ENCODE data around the gene TUBA4B. TPM values are rescaled to one million over a fixed set of nuclear protein-coding genes. Genes with fewer than 3 reads are reported as not detected.
A peak's percentile ranks its signal among the peaks of the same experiment; 100 is the strongest.

The TUBA4B gene
- total RNA-seq, 2 experiments from 2014 or later: not detected

DNA sequence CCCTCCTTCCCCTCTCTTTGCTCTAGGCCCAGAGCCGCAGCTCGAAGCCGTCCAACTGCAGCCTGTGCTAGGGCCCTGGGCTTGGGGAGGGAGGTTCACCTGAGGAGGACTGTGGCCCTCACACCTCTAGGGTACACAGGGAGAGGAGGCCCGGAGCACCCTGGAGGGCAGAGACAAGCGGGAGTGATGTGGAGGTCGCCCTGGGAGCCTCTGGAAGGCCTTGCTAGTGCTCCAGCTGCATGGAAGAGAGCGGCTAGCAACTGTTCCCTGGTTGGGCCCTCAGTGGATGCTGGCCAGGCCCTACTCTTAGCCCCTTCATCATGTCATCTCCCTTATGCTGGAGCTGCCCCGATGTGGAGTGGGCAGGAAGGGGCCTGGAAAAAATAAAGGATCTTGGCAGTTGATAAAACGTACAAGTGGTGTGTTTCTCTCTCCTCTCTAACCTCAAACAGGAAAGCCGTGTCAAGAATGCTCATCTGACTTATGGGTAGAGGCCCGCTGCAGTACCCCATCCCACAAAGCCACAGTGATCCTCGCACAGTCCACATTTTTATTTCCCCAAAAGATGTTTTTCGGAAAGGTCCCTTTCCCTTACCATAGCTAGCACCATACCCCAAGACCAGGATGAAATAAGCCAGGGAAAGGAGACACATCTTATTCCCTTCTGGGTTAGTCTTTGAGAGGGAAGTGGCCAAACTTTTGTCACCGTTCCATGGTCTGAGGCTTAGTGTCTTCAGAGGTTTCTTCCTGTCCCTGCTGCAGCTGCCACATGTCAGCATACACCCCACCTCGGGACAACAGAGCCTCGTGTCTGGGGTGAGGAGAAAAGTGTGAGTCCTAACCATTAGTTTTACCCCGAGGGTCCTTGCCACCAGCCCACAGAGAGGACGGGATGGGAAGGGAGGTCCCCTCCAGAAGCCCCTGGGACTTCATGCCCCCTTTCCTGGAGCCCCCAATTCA, 43.5 kb upstream of the TUBA4B start:
- ChIA-PET CTCF (interaction anchor here (0.8 to 1.2 kb wide), 5 partner anchors 14 to 55 kb away, joined by 3 to 6 read pairs (median 4); no protein-coding TSS in a partner anchor), POLR2A (interaction anchor here (0.9 kb wide), 1 partner anchor 9 kb away, joined by 3 read pairs; the partner anchor contains the start of gene ABCB6)
- Mint-ChIP-seq H3K9me3 (ENCODE audit: low read depth) (peaks cover under 1% of the 10 kb centered on the region), H3K4me1 (peaks cover 37% of the 10 kb centered on the region), H3K4me3 (no peak overlapping the region), H3K36me3 (ENCODE audit: low read depth) (peaks cover 36% of the 10 kb centered on the region), H3K27ac (peak overlapping the region; percentile 75), H3K27me3 (no peaks in the 10 kb centered on the region)
- no peak for DNase-seq
- intact Hi-C loops (cut with DNase I, micrococcal nuclease): loop anchor here in 1 of 2 experiments (5.0 kb wide), 1 partner anchor 333 kb away; the partner anchor contains the start of genes CHPF and TMEM198
- ATAC-seq: no peak

DNA sequence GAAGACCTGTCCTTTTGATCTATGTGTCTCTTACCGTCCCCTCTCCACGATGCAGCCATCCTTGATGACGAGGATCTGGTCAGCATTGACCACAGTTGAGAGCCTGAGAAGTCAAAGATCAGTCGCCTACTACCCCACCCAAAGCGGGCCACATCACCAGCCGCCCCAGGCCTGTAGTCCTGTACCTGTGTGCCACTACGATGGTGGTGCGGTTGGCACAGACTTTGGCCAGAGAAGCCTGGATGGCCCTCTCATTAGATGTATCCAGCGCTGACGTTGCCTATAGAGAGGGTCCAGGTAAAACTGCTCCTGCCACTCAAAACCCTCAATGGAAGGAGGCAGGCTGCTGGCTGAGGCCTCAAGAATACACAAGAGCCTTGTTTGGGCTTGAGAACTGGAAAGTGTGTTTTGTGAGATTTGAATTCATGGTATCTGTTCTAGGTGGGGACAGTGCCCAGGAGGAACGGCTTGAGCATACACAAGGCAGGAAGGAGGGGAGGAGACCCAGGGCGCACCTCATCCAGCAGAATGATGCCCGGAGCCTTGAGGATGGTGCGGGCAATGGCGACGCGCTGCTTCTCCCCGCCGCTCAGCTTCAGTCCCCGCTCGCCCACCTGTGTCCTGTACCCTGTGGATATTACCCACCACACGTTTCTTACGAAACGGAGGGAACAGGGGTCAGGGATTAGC, 42.7 kb upstream of the TUBA4B start:
- H3K4me3 Mint-ChIP-seq: no peak overlapping the region

DNA sequence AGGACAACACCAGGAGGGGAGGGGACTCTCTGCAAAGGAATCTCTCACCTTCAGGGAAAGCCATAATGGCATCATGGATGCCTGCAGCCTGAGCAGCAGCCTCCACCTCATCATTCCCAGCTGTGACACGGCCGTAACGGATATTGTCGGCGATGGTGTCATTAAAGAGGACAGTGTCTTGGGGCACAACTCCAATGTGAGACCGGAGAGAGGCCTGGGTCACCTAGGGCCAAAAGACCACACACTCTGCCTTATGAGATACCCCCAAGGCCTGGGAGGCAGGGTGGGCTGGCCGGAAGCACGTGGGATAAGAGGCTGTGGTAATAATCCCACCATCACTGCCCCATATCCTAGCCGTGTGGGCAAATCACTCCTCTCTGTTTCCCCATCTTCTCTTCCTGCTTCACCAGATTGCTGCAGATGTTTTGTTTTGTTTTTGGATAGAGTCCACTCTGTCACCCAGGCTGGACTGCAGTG, 42.1 kb upstream of the TUBA4B start:
- no peaks in the 10 kb centered on the region for H3K9me3 Mint-ChIP-seq (ENCODE audit: low read depth)
- H3K4me1 Mint-ChIP-seq: peaks cover 37% of the 10 kb centered on the region
- DNase-seq: no peak
- no peak overlapping the region for H3K27ac Mint-ChIP-seq
- intact Hi-C loops (cut with DNase I, micrococcal nuclease): loop anchor here (1.0 kb wide), 2 partner anchors 40 to 51 kb away; partner anchors contain the start of gene NHEJ1 (in 2 of the 2)
- no peaks in the 10 kb centered on the region for H3K27me3 Mint-ChIP-seq
- POLR2A ChIA-PET: no interaction called here
- ATAC-seq: no peak
- no peak overlapping the region for H3K4me3 Mint-ChIP-seq
- CTCF ChIA-PET: interaction anchor here (0.6 to 1.7 kb wide), 10 partner anchors 28 to 321 kb away, joined by 3 to 13 read pairs (median 4); partner anchors contain the start of genes CNPPD1, DNAJB2 and SLC23A3
- H3K36me3 Mint-ChIP-seq (ENCODE audit: low read depth): peaks cover 39% of the 10 kb centered on the region

More for the DNA sequence above, 42.7 kb upstream of the TUBA4B start:
- ATAC-seq: no peak
- intact Hi-C loops (cut with DNase I, micrococcal nuclease): no loop called here
- Mint-ChIP-seq H3K9me3 (ENCODE audit: low read depth) (no peaks in the 10 kb centered on the region), H3K4me1 (peaks cover 37% of the 10 kb centered on the region), H3K27ac (peak overlapping the region; percentile 73), H3K36me3 (ENCODE audit: low read depth) (peaks cover 39% of the 10 kb centered on the region), H3K27me3 (no peaks in the 10 kb centered on the region)
- DNase-seq: no peak
- CTCF ChIA-PET: interaction anchor here (0.8 to 1.7 kb wide), 2 partner anchors 38 to 69 kb away, joined by 3 to 4 read pairs; partner anchors contain the start of gene DNAJB2
- POLR2A ChIA-PET: no interaction called here

DNA sequence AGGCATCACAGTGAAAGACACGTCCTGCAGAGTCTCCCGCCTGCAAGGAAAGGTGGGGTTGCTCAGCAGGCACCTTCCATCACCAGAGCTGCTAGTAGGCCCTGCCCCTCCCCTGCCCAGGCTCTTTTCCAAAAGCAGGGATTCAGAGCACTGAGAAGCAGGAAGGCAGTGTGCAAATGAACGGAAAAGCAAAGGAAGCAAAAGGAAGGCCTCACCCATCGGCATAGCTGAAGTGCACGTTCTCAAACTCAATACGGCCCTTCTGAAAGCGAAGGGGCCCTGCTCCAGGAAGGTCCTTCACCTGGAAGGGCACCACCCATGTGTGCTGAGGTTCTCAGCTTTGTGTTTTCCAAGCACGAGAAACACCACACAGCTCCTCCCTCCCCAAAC, 40.0 kb upstream of the TUBA4B start:
- ATAC-seq (no peak), DNase-seq (no peak)
- no peaks in the 10 kb centered on the region for H3K9me3 Mint-ChIP-seq (ENCODE audit: low read depth)
- no peak overlapping the region for H3K4me3 Mint-ChIP-seq
- H3K36me3 Mint-ChIP-seq (ENCODE audit: low read depth): peaks cover 34% of the 10 kb centered on the region
- no peak overlapping the region for H3K27ac Mint-ChIP-seq
- intact Hi-C loops (cut with DNase I, micrococcal nuclease): no loop called here
- ChIA-PET CTCF (interaction anchor here (0.6 to 0.9 kb wide), 6 partner anchors 23 to 217 kb away, joined by 3 read pairs; partner anchors contain the start of genes GLB1L and STK16), POLR2A (no interaction called here)
- peaks cover 36% of the 10 kb centered on the region for H3K4me1 Mint-ChIP-seq
- H3K27me3 Mint-ChIP-seq: no peaks in the 10 kb centered on the region

DNA sequence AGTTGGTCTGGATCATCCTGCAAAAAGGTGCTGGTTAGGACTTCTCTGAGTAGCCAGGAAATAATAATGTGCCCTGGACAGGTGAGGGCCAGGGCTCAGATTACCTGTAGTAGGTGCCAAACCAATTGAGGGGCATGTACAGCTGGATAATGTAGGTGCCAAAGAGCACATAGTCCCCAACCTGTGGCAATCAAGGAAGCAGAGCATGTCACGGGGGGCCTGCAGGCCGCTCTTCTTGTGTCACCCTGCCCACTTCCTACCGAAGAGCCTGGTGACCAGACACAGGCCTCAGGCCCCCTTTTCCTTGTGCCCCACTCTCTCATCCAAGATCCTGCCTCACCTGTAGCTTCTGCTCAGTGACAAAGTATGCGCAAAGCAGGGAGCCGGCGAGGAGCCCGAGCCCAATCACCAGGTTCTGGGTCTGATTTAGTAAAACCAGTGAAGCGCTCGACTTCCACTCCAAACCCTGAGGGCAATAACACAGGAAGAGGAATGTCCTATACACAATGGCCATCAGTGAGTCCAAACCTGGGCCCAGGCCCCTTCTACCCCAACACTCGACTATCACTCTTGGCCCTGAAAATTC, 39.5 kb upstream of the TUBA4B start:
- H3K27me3 Mint-ChIP-seq: no peaks in the 10 kb centered on the region
- H3K36me3 Mint-ChIP-seq (ENCODE audit: low read depth): peaks cover 29% of the 10 kb centered on the region
- H3K9me3 Mint-ChIP-seq (ENCODE audit: low read depth): no peaks in the 10 kb centered on the region
- ATAC-seq (no peak), DNase-seq (no peak)
- no peak overlapping the region for H3K4me3 Mint-ChIP-seq
- intact Hi-C loops (cut with DNase I, micrococcal nuclease): no loop called here
- H3K27ac Mint-ChIP-seq: no peak overlapping the region
- H3K4me1 Mint-ChIP-seq: peaks cover 32% of the 10 kb centered on the region
- POLR2A ChIA-PET: no interaction called here
- CTCF ChIA-PET: interaction anchor here (0.6 to 0.8 kb wide), 4 partner anchors 24 to 82 kb away, joined by 3 read pairs; no protein-coding TSS in a partner anchor

DNA sequence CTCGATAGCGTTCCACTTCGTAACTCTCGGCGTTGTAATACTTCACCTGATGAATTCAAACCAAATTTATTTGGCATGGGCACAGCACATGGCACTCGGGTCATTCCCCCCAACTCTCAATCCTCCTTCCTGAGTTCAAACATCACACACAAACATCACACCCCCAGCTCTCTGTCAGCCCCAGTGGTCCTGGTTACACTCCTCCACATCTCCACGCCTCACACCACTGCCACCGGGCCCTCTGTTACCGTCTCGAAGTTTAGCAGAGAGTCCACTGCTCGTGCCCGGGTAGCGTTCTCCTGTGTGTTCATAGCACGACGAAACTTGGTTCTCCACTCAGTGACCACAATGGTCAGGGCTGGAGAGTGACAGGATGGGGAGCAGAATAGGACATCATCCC, 38.9 kb upstream of the TUBA4B start:
- DNase-seq (no peak), ATAC-seq (no peak)
- peaks cover 28% of the 10 kb centered on the region for H3K36me3 Mint-ChIP-seq (ENCODE audit: low read depth)
- intact Hi-C loops (cut with DNase I, micrococcal nuclease): no loop called here
- no peak overlapping the region for H3K4me3 Mint-ChIP-seq
- ChIA-PET POLR2A (no interaction called here), CTCF (no interaction called here)
- H3K27ac Mint-ChIP-seq: peak overlapping the region; percentile 24
- no peaks in the 10 kb centered on the region for H3K9me3 Mint-ChIP-seq (ENCODE audit: low read depth)
- no peaks in the 10 kb centered on the region for H3K27me3 Mint-ChIP-seq
- peaks cover 30% of the 10 kb centered on the region for H3K4me1 Mint-ChIP-seq

DNA sequence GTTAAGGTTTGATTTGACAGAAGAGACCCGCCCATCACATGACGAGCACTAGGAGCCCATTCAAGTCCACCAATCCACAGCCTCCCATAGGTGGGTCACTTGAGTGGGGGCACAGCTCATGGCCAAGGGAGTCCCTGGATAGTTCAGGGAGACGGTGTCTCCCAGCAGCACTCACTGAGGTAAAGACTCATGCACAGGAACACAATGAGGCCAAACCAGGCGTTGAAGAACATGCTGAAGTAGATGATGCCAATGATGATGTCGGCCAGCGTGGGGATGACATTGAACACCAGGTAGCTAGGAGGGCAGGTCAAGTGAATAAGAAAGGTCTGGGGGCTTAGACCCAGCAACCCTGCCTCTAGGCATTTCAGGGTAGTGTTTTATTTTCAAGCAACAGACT, 38.3 kb upstream of the TUBA4B start:
- Mint-ChIP-seq H3K9me3 (ENCODE audit: low read depth) (no peaks in the 10 kb centered on the region), H3K4me1 (peaks cover 30% of the 10 kb centered on the region), H3K36me3 (ENCODE audit: low read depth) (peaks cover 32% of the 10 kb centered on the region), H3K27ac (no peak overlapping the region), H3K4me3 (no peak overlapping the region), H3K27me3 (no peaks in the 10 kb centered on the region)
- ATAC-seq: no peak
- intact Hi-C loops (cut with DNase I, micrococcal nuclease): no loop called here
- ChIA-PET POLR2A (no interaction called here), CTCF (interaction anchor here (0.5 to 1.4 kb wide), 2 partner anchors 15 to 38 kb away, joined by 4 to 5 read pairs; partner anchors contain the start of gene CNPPD1)
- DNase-seq: no peak

DNA sequence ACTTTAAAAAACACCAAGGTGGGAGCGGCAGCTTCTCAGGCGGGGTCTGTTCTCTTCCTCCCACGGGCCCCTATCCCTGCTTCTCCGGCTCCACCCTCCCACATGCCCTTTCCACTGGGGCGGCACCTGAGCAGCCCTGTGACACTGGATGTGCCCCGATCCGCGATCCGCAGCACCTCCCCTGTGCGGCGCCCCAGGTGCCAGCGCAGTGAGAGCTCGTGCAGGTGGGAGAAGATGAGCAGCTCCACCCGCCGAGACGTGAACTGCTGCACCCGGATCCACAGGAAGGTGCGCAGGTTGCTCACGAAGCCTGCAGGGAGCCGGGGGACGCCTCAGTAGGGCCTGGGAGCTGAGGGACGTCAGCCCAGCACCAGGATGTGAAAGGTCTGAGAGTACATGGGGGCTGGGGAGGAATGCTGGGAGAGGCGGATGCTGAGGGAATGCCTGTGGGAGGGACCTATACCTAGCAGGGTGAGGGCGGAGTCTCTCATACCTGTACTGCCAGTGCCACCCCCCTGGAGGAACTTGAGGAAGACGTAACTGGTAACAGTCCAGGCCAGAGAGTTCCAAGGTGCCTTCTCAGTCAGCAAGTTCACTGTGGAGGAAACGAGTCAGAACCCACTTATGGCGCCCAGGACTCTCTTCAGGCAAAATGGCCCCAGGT, 37.0 kb upstream of the TUBA4B start:
- ChIA-PET POLR2A (interaction anchor here (0.6 kb wide), 1 partner anchor 16 kb away, joined by 3 read pairs; no protein-coding TSS in a partner anchor), CTCF (interaction anchor here (0.5 to 1.4 kb wide), 7 partner anchors 9 to 423 kb away, joined by 3 to 5 read pairs (median 4); partner anchors contain the start of genes CNPPD1 and ZFAND2B)
- Mint-ChIP-seq H3K9me3 (ENCODE audit: low read depth) (no peaks in the 10 kb centered on the region), H3K4me3 (no peak overlapping the region), H3K27me3 (no peaks in the 10 kb centered on the region), H3K27ac (no peak overlapping the region), H3K4me1 (peaks cover 29% of the 10 kb centered on the region), H3K36me3 (ENCODE audit: low read depth) (peaks cover 37% of the 10 kb centered on the region)
- no peak for DNase-seq
- intact Hi-C loops (cut with DNase I, micrococcal nuclease): no loop called here
- no peak for ATAC-seq

DNA sequence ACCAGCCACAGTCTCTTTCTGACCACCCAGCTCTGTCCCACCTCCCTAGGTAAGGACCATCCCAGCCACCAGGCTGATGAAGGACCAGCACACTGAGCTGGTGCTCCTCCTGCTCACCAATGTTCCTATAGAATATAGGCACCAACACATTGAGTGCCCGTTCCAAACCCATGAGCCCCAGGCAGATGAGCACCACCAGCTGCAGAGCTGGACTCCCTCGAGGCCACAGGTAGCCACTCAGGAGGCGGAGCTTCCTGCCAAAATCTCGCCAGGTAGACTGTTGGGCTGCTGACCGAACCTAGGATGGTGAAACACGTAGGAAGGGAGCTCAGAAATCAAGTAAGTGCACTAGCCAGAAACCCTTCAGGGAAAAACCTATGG, 36.5 kb upstream of the TUBA4B start:
- ATAC-seq: no peak
- Mint-ChIP-seq H3K4me3 (peak overlapping the region; percentile 39), H3K36me3 (ENCODE audit: low read depth) (peaks cover 37% of the 10 kb centered on the region), H3K27ac (no peak overlapping the region), H3K4me1 (peaks cover 27% of the 10 kb centered on the region), H3K27me3 (no peaks in the 10 kb centered on the region), H3K9me3 (ENCODE audit: low read depth) (no peaks in the 10 kb centered on the region)
- intact Hi-C loops (cut with DNase I, micrococcal nuclease): no loop called here
- no peak for DNase-seq
- POLR2A ChIA-PET: interaction anchor here (0.6 kb wide), 1 partner anchor 16 kb away, joined by 3 read pairs; no protein-coding TSS in a partner anchor
- CTCF ChIA-PET: interaction anchor here (0.5 to 3.0 kb wide), 9 partner anchors 10 to 422 kb away, joined by 3 to 15 read pairs (median 4); partner anchors contain the start of gene ZFAND2B

DNA sequence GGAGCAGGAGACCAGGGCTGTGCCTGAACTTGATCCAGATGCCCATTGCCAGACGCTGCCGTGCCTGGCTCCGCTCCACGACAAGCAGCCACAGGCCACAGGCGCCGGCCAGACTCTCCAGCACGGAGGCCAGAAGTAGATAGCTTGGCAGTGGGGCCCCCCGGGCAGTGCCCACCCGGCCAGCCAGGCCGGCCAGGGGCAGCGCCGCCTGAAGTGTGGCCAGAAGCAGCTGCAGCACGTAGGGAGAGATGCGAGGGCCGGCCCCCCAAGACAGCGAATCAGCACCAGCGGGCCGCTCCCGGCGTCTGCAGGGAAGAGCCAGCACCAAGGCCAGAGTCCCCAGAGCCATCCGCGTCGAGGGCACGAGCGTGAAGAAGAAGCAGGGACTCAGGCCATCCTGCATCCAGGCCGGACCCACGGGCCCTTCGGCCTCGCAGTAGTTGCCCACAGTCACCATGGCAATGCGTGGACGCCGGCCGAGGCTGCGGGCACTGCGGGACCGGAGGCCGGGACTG, 34.8 kb upstream of the TUBA4B start:
- no peaks in the 10 kb centered on the region for H3K9me3 Mint-ChIP-seq (ENCODE audit: low read depth)
- peak overlapping the region; percentile 74 for H3K27ac Mint-ChIP-seq
- H3K36me3 Mint-ChIP-seq (ENCODE audit: low read depth): peaks cover 40% of the 10 kb centered on the region
- ChIA-PET POLR2A (interaction anchor here (0.6 to 2.8 kb wide), 6 partner anchors 9 to 36 kb away, joined by 3 to 8 read pairs (median 4); partner anchors contain the start of genes GLB1L, STK16, TUBA4A and ZFAND2B), CTCF (interaction anchor here (0.6 to 3.0 kb wide), 12 partner anchors 9 to 948 kb away, joined by 3 to 15 read pairs (median 6); partner anchors contain the start of genes AAMP, ANKZF1, ATG9A and CNPPD1)
- peaks cover 24% of the 10 kb centered on the region for H3K4me1 Mint-ChIP-seq
- intact Hi-C loops (cut with DNase I, micrococcal nuclease): loop anchor here (1.0 to 2.0 kb wide), 7 partner anchors 12 to 77 kb away; partner anchors contain the start of genes DNAJB2 (in 2 of the 2), NHEJ1 (in 2 of the 2) and ZFAND2B (in 1 of the 2)
- peak; percentile 64 for DNase-seq
- peak; percentile 42 for ATAC-seq
- H3K27me3 Mint-ChIP-seq: no peaks in the 10 kb centered on the region
- H3K4me3 Mint-ChIP-seq: peak overlapping the region; percentile 83

All from activated CD4-positive, alpha-beta T cell treated with anti-CD3 and anti-CD28 coated beads for 36 hours (primary cell).